Measurements from ENCODE around the gene PRAMEF25. TPM values are rescaled to one million over a fixed set of nuclear protein-coding genes. Genes with fewer than 3 reads are reported as not detected.
"Not testable (repeated sequence)": the region's sequence is repeated elsewhere in the genome, so short reads cannot be mapped to it uniquely, and the experiment has no call there.

PRAMEF25 gene
- not detected for total RNA-seq
- polyA plus RNA-seq = not detected

GRCh38 chr1:13070474-13070873 lies at the start of gene PRAMEF25:
PRAMEF25 (plus strand) TSS chr1:13070774; CDS start chr1:13073694, 2,920 bp downstream.
- H3K27me3 ChIP-seq (ENCODE audit: insufficient read depth, low read length); intact Hi-C loops (cut with micrococcal nuclease); H3K4me1 Mint-ChIP-seq; H3K36me3 ChIP-seq (ENCODE audit: insufficient read depth, low read length); H3K27ac ChIP-seq (ENCODE audit: low read depth, low read length); H3K4me3 Mint-ChIP-seq; H3K4me3 ChIP-seq (ENCODE audit: low read length in 2 of 2); CTCF ChIA-PET (ENCODE audit: partially characterized antibody); H3K27ac Mint-ChIP-seq; H3K36me3 Mint-ChIP-seq; DNase-seq; H3K9me3 ChIP-seq (ENCODE audit: control insufficient read depth in 1 of 2, low read length in 2 of 2); POLR2A ChIA-PET (ENCODE audit: partially characterized antibody); H3K27me3 Mint-ChIP-seq; H3K4me1 ChIP-seq (ENCODE audit: insufficient read depth, low read length); H3K9me3 Mint-ChIP-seq: not testable (repeated sequence)

GRCh38 chr1:13056475-13056874 lies 14.1 kb upstream of the PRAMEF25 start, which contains the start of gene PRAMEF27:
PRAMEF27 (minus strand) TSS chr1:13056575; CDS start chr1:13053659, 2,916 bp downstream.
- CTCF ChIA-PET (ENCODE audit: partially characterized antibody); DNase-seq; H3K9me3 ChIP-seq (ENCODE audit: control insufficient read depth in 1 of 2, low read length in 2 of 2); H3K4me3 Mint-ChIP-seq; H3K27me3 ChIP-seq (ENCODE audit: insufficient read depth, low read length); POLR2A ChIA-PET (ENCODE audit: partially characterized antibody); H3K4me1 ChIP-seq (ENCODE audit: insufficient read depth, low read length); H3K27ac Mint-ChIP-seq; H3K4me1 Mint-ChIP-seq; H3K36me3 ChIP-seq (ENCODE audit: insufficient read depth, low read length); H3K36me3 Mint-ChIP-seq; H3K27me3 Mint-ChIP-seq; H3K4me3 ChIP-seq (ENCODE audit: low read length in 2 of 2); H3K9me3 Mint-ChIP-seq; H3K27ac ChIP-seq (ENCODE audit: low read depth, low read length); intact Hi-C loops (cut with micrococcal nuclease): not testable (repeated sequence)

- CTCF ChIA-PET (ENCODE audit: partially characterized antibody); intact Hi-C loops (cut with micrococcal nuclease); H3K4me1 ChIP-seq (ENCODE audit: insufficient read depth, low read length); H3K4me1 Mint-ChIP-seq; H3K4me3 Mint-ChIP-seq; H3K27ac ChIP-seq (ENCODE audit: low read depth, low read length); H3K27ac Mint-ChIP-seq; POLR2A ChIA-PET (ENCODE audit: partially characterized antibody); H3K9me3 Mint-ChIP-seq; DNase-seq; H3K9me3 ChIP-seq (ENCODE audit: control insufficient read depth in 1 of 2, low read length in 2 of 2); H3K27me3 ChIP-seq (ENCODE audit: insufficient read depth, low read length); H3K36me3 ChIP-seq (ENCODE audit: insufficient read depth, low read length); H3K27me3 Mint-ChIP-seq; H3K4me3 ChIP-seq (ENCODE audit: low read length in 2 of 2); H3K36me3 Mint-ChIP-seq: not testable (repeated sequence)
Observed at GRCh38 chr1:13116754-13117153, 46.2 kb downstream of the PRAMEF25 start, which contains the start of gene HNRNPCL2. HNRNPCL2 (minus strand) TSS chr1:13116854; CDS start chr1:13116400, 454 bp downstream.

Other genes starting within 250 kb of the PRAMEF25 start
- gene PRAMEF11, start 239.4 kb upstream of the PRAMEF25 start, total RNA-seq = not detected
- gene PRAMEF11, start 239.4 kb upstream of the PRAMEF25 start, polyA plus RNA-seq = not detected
- not detected for gene HNRNPCL1, start 222.1 kb upstream of the PRAMEF25 start, total RNA-seq
- gene HNRNPCL1, start 222.1 kb upstream of the PRAMEF25 start, polyA plus RNA-seq = not detected
- gene PRAMEF2, start 213.7 kb upstream of the PRAMEF25 start, total RNA-seq = not detected
- not detected for gene PRAMEF2, start 213.7 kb upstream of the PRAMEF25 start, polyA plus RNA-seq
- gene PRAMEF4, start 184.6 kb upstream of the PRAMEF25 start, total RNA-seq = not detected
- not detected for gene PRAMEF4, start 184.6 kb upstream of the PRAMEF25 start, polyA plus RNA-seq
- gene PRAMEF10, start 172.5 kb upstream of the PRAMEF25 start, total RNA-seq = not detected
- not detected for gene PRAMEF10, start 172.5 kb upstream of the PRAMEF25 start, polyA plus RNA-seq
- gene PRAMEF7, start 154.2 kb upstream of the PRAMEF25 start, total RNA-seq = not detected
- gene PRAMEF7, start 154.2 kb upstream of the PRAMEF25 start, polyA plus RNA-seq = not detected
- not detected for gene PRAMEF6, start 123.2 kb upstream of the PRAMEF25 start, total RNA-seq
- gene PRAMEF6, start 123.2 kb upstream of the PRAMEF25 start, polyA plus RNA-seq = not detected
- gene PRAMEF27, start 14.2 kb upstream of the PRAMEF25 start, total RNA-seq = not detected
- gene PRAMEF27, start 14.2 kb upstream of the PRAMEF25 start, polyA plus RNA-seq = not detected
- not detected for gene HNRNPCL3, start 10.0 kb upstream of the PRAMEF25 start, total RNA-seq
- not detected for gene HNRNPCL3, start 10.0 kb upstream of the PRAMEF25 start, polyA plus RNA-seq
- not detected for gene HNRNPCL2, start 46.1 kb downstream of the PRAMEF25 start, total RNA-seq
- gene HNRNPCL2, start 46.1 kb downstream of the PRAMEF25 start, polyA plus RNA-seq = not detected
- gene PRAMEF26, start 85.2 kb downstream of the PRAMEF25 start, total RNA-seq = not detected
- not detected for gene PRAMEF26, start 85.2 kb downstream of the PRAMEF25 start, polyA plus RNA-seq
- not detected for gene HNRNPCL4, start 94.9 kb downstream of the PRAMEF25 start, total RNA-seq
- not detected for gene HNRNPCL4, start 94.9 kb downstream of the PRAMEF25 start, polyA plus RNA-seq
- not detected for gene PRAMEF9, start 101.1 kb downstream of the PRAMEF25 start, total RNA-seq
- not detected for gene PRAMEF9, start 101.1 kb downstream of the PRAMEF25 start, polyA plus RNA-seq
- not detected for gene PRAMEF13, start 130.6 kb downstream of the PRAMEF25 start, total RNA-seq
- gene PRAMEF13, start 130.6 kb downstream of the PRAMEF25 start, polyA plus RNA-seq = not detected
- not detected for gene PRAMEF18, start 155.4 kb downstream of the PRAMEF25 start, total RNA-seq
- gene PRAMEF18, start 155.4 kb downstream of the PRAMEF25 start, polyA plus RNA-seq = not detected
- gene PRAMEF5, start 183.4 kb downstream of the PRAMEF25 start, total RNA-seq = not detected
- gene PRAMEF5, start 183.4 kb downstream of the PRAMEF25 start, polyA plus RNA-seq = not detected
- not detected for gene PRAMEF8, start 214.4 kb downstream of the PRAMEF25 start, total RNA-seq
- gene PRAMEF8, start 214.4 kb downstream of the PRAMEF25 start, polyA plus RNA-seq = not detected
- gene PRAMEF33, start 232.8 kb downstream of the PRAMEF25 start, total RNA-seq = not detected
- gene PRAMEF33, start 232.8 kb downstream of the PRAMEF25 start, polyA plus RNA-seq = not detected
- gene PRAMEF15, start 244.8 kb downstream of the PRAMEF25 start, total RNA-seq = not detected
- gene PRAMEF15, start 244.8 kb downstream of the PRAMEF25 start, polyA plus RNA-seq = not detected

All from CD4-positive, alpha-beta memory T cell (primary cell).